ENCODE results near the gene EFCAB7.

EFCAB7 gene

DNA sequence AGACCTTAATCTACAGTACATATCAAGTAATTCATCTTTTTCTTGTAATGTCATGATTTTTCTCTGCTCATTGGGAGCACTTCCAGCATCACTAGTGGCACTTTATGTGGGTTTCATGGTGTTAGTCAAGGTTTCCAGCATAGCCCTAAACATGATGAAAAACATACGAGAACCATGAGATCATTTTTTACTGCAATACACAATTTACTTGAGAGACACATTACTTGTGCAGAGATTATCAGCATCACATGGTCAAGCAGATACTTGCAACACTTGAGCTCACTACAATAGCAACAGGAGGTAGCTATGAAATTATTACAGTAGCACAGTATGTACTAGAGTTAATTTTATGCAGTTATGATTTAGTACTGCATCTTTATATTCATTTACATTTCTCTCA is 36.7 kb upstream of the EFCAB7 start:
- Histone ChIP-seq H3K79me2 (ENCODE audit: insufficient read depth, low read length) (no peaks in the 10 kb centered on the region), H3K27ac (ENCODE audit: low read length) (no peak overlapping the region)
- ATAC-seq (ENCODE audit: insufficient read depth, low read depth) = no peak

DNA sequence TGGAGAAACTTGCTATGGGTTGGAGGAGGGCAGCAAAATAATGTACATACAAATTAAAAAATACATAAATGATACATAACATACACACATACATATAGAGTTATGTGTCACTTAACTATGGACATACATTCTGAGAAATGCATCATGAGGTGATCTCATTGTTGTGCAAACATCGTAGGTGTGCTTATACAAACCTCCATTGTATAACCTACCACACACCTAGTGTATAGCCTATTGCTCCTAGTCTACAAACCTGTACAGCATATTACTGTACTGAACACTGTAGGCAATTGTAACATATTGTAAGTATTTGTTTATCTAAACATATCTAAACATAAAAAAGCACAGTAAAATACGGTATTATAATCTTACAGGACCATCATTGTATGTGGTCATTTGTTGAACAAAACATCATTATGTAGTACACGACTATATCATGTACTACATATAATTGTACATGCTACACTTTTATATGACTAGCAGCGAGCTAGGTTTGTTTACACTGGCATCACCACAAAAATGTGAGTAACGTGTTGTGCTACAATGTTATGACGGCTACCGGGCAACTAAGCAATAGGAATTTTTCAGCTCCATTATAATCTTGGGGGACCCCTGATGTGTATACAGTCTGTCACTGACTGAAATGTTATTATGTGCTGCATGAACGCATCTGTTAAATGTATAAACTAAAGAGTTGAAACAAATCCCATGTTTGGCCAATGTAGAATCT is 35.8 kb upstream of the EFCAB7 start:
- no peak for DNase-seq
- no peaks in the 10 kb centered on the region for H3K27me3 ChIP-seq (ENCODE audit: insufficient read depth, low read length, poor library complexity)
- H3K4me3 ChIP-seq (ENCODE audit: low read depth in 1 of 2, low read length in 2 of 2) = no peak overlapping the region
- TF ChIP-seq, protein P1, sequence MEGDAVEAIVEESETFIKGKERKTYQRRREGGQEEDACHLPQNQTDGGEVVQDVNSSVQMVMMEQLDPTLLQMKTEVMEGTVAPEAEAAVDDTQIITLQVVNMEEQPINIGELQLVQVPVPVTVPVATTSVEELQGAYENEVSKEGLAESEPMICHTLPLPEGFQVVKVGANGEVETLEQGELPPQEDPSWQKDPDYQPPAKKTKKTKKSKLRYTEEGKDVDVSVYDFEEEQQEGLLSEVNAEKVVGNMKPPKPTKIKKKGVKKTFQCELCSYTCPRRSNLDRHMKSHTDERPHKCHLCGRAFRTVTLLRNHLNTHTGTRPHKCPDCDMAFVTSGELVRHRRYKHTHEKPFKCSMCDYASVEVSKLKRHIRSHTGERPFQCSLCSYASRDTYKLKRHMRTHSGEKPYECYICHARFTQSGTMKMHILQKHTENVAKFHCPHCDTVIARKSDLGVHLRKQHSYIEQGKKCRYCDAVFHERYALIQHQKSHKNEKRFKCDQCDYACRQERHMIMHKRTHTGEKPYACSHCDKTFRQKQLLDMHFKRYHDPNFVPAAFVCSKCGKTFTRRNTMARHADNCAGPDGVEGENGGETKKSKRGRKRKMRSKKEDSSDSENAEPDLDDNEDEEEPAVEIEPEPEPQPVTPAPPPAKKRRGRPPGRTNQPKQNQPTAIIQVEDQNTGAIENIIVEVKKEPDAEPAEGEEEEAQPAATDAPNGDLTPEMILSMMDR (IDR thresholded peaks at IDR 0.05; ENCODE audit: borderline replicate concordance, extremely low read depth, low read length, poor library complexity, severe bottlenecking) = no peak
- no peak for TF ChIP-seq EZH2 (IDR thresholded peaks at IDR 0.05; ENCODE audit: borderline replicate concordance, low read depth, low read length, severe bottlenecking)
- H3K4me2 ChIP-seq (ENCODE audit: insufficient read depth, low read length) = no peak overlapping the region
- H3K79me2 ChIP-seq (ENCODE audit: insufficient read depth, low read length) = peaks cover 3% of the 10 kb centered on the region; the same call in 1 of the 2 replicates
- H3K9me3 ChIP-seq (ENCODE audit: insufficient read depth, low read length, severe bottlenecking) = no peaks in the 10 kb centered on the region
- H3K27ac ChIP-seq (ENCODE audit: low read length) = no peak overlapping the region
- H3K4me1 ChIP-seq (ENCODE audit: insufficient read depth, low read length) = no peaks in the 10 kb centered on the region
- H2AFZ ChIP-seq (ENCODE audit: low read depth, low read length) = no peak overlapping the region
- H3K36me3 ChIP-seq (ENCODE audit: insufficient read depth, low read length) = peaks cover 7% of the 10 kb centered on the region; the same call in 1 of the 2 replicates
- H4K20me1 ChIP-seq (ENCODE audit: insufficient read depth, low read length) = no peaks in the 10 kb centered on the region
- no peak for ATAC-seq (ENCODE audit: insufficient read depth, low read depth)
- no peak overlapping the region for H3K9ac ChIP-seq (ENCODE audit: low read depth, low read length)

More for the DNA sequence above, 36.7 kb upstream of the EFCAB7 start:
- Histone ChIP-seq H3K27me3 (ENCODE audit: insufficient read depth, low read length, poor library complexity) (no peaks in the 10 kb centered on the region), H3K4me1 (ENCODE audit: insufficient read depth, low read length) (no peaks in the 10 kb centered on the region), H3K4me3 (ENCODE audit: low read depth in 1 of 2, low read length in 2 of 2) (no peak overlapping the region), H2AFZ (ENCODE audit: low read depth, low read length) (no peak overlapping the region), H3K9ac (ENCODE audit: low read depth, low read length) (no peak overlapping the region), H3K36me3 (ENCODE audit: insufficient read depth, low read length) (peaks cover 7% of the 10 kb centered on the region; the same call in 1 of the 2 replicates), H4K20me1 (ENCODE audit: insufficient read depth, low read length) (no peaks in the 10 kb centered on the region), H3K9me3 (ENCODE audit: insufficient read depth, low read length, severe bottlenecking) (no peaks in the 10 kb centered on the region), H3K4me2 (ENCODE audit: insufficient read depth, low read length) (no peak overlapping the region)
- TF ChIP-seq EZH2 (IDR thresholded peaks at IDR 0.05; ENCODE audit: borderline replicate concordance, low read depth, low read length, severe bottlenecking) = no peak
- TF ChIP-seq, protein P1 (IDR thresholded peaks at IDR 0.05; ENCODE audit: borderline replicate concordance, extremely low read depth, low read length, poor library complexity, severe bottlenecking) = no peak
- no peak for DNase-seq

DNA sequence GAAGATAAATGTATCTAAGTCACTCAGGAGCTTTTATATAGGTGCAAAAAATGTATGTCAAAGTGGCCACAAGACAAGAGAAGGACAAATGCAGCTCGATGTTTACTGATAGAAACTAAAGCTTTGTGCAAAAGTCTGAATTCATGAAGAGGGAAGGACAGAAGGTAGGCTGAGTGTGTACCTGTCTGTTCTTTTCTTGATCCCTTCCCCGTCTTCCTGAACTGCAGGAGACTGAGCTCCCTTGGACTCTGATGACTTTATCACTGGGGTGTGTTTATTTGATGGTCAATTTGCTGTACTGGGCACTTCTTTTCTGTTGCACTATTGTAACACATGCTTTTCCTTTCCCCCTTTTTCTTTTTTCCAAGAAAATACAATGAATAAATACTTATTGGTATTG is 25.7 kb upstream of the EFCAB7 start:
- Histone ChIP-seq H3K27ac (ENCODE audit: low read length) (no peak overlapping the region), H3K9me3 (ENCODE audit: insufficient read depth, low read length, severe bottlenecking) (no peaks in the 10 kb centered on the region), H3K4me1 (ENCODE audit: insufficient read depth, low read length) (no peaks in the 10 kb centered on the region), H3K4me3 (ENCODE audit: low read depth in 1 of 2, low read length in 2 of 2) (no peak overlapping the region), H3K79me2 (ENCODE audit: insufficient read depth, low read length) (no peaks in the 10 kb centered on the region), H3K4me2 (ENCODE audit: insufficient read depth, low read length) (no peak overlapping the region), H3K36me3 (ENCODE audit: insufficient read depth, low read length) (no peaks in the 10 kb centered on the region; the same call in 1 of the 2 replicates), H3K9ac (ENCODE audit: low read depth, low read length) (no peak overlapping the region), H4K20me1 (ENCODE audit: insufficient read depth, low read length) (no peaks in the 10 kb centered on the region), H3K27me3 (ENCODE audit: insufficient read depth, low read length, poor library complexity) (no peaks in the 10 kb centered on the region), H2AFZ (ENCODE audit: low read depth, low read length) (no peak overlapping the region)
- ATAC-seq (ENCODE audit: insufficient read depth, low read depth) (no peak), DNase-seq (no peak)
- TF ChIP-seq EZH2 (IDR thresholded peaks at IDR 0.05; ENCODE audit: borderline replicate concordance, low read depth, low read length, severe bottlenecking) = no peak
- TF ChIP-seq, protein P1 (IDR thresholded peaks at IDR 0.05; ENCODE audit: borderline replicate concordance, extremely low read depth, low read length, poor library complexity, severe bottlenecking) = no peak

Data from DND-41 (cell line).